MV-4-11 (cell line): Measurements from ENCODE around the gene ZNF761.
"Not testable (repeated sequence)": the region's sequence is repeated elsewhere in the genome, so short reads cannot be mapped to it uniquely, and the experiment has no call there.

ENCODE experiments used
- DNase-seq: peaks from one replicate; lab custom pipeline; 2025; lab: John Stamatoyannopoulos, UW

ZNF761 gene

GRCh38 chr19:53460131-53460721 lies 28.4 kb downstream of the ZNF761 start:
- not testable (repeated sequence) for DNase-seq

DNA sequence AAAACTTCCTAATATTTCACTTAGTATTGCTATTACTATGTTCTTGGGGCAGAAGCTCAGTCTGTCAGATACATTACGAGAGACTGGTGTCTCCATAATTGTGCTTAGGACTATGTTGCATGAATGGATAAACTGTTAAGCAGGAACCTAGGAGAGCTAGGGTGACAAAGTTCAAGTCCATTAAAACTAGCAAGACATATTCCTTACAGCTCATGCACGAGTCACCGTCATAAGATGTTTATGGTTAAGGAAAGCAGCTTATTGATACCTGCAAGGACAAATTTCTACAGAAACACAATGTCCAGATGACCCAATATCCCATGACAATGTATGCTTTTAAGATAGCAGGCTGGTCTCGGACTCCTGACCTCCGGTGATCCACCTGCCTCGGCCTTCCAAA lies 30.1 kb downstream of the ZNF761 start:
- DNase-seq: no peak

DNA sequence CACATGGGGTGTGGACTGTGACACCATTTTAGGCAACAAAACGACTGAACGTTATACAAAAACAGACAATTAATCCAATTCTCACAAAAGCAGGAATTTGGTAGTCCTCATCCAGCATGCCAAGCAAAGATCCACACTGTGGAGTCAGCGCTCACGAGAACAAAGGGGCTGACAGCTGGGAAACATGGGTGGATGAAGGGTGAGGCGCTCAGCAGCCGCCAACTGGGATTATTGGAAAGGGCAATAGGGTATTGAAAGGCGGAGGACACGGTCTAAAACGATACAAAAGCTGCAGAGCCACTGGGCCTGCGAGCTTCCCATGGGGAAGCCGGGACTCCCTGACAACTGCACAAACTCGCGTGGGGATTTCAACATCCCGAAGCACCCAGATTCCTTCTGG lies 31.1 kb downstream of the ZNF761 start:
- no peak for DNase-seq

DNA sequence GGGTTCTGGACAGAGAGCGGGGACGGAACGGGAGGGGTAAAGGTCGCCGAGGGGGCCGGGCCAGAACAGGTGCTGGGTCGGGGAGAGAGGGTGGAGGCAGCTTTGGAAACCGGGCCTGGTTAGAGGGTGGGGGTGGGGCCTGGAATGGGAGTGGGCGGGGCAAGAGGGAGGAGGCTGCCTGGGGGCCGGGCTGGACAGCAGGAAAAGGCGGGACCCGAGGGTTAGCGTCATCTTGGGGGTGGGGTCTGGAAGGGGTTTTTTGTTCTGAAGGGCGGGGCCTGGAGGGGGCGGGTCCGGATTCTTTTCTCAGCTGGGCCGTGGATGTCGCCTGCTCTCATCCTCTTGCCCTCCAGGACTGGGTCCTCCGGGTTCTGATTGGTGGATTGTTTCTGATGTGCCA lies 31.5 kb downstream of the ZNF761 start:
- DNase-seq: no peak

GRCh38 chr19:53466726-53467484 lies 35.1 kb downstream of the ZNF761 start:
- DNase-seq: no peak

GRCh38 chr19:53467485-53468262 lies 35.9 kb downstream of the ZNF761 start, which contains the start of gene ZNF813:
TSS of gene ZNF813 (plus strand) at chr19:53467733. CDS start at chr19:53483823, 16,090 bp downstream.
- DNase-seq: no peak

DNA sequence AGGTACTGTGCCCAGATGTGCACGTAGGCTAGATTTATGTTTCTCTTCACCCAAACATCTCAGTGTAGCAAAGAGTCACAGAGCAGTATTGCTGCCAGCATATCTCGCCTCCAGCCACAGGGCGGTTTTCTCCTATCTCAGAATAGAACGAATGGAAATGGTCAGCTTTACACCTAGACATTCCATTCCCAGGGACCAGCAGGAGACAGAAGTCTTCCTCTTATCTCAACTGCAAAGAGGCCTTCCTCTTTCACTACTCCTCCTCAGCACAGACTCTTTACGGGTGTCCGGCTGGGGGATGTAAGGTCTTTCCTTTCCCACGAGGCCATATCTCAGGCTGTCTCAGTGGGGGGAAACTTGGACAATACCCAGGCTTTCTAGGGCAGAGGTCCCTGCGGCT lies 36.8 kb downstream of the ZNF761 start:
- DNase-seq: not testable (repeated sequence)

DNA sequence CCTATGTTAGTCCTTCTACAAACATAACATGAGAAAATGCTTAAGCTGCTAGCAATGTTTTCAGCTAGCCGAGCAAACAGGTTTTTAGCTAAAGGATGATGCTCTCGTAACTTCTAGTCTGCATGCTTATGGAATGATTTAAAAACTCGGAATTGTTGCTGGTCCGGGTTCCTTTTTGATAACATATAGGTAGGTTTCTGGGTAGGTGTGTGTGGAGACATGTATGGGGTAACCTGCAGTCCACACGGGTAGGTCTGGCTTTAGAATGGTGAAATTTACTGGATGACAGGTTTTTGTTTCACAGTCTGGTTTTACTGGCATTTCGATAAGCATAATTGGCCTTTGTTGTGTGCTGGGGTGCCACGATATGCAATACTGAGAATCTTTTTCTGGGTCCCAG lies 40.1 kb downstream of the ZNF761 start:
- DNase-seq: no peak

- not testable (repeated sequence) for DNase-seq
Measured at GRCh38 chr19:53474832-53475231, 43.0 kb downstream of the ZNF761 start.

DNA sequence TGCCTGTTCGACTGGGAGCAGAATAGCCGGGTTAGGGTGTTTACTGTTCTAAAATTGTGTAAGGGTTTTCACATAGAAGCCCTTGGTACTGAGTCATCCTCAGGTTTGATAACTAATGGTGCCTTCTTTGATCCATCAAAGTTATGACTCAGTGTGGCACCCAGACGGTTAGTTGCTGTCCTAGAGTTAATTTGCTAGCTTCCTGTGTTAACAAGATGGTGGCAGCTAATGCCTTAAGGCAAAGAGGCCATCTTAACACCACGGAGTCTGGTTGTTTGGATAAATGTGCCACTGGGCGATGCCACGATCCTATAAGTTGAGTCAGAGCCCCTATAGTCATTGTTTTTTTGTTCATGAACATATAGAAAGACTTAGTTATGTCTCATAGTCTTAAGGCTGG lies 43.7 kb downstream of the ZNF761 start:
- not testable (repeated sequence) for DNase-seq

DNA sequence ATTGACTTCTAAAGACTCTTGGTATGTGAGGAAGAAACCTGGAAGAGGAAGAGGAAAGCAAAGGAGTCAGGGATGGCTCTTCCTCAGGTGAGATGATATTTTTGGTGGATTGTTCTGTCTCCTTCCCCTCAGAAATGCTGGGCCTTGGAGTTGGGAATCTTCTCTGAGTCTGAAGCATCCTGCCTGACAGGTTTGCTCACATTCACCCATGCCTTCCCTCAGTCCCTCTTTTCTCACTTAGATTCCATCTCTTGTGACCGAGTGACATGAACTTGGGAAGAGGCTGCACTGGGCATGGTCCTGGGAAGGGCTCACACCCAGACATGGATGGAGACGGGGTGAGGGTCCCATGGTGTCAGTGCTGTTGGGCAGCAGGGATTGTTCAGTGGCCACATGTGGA lies 52.0 kb downstream of the ZNF761 start:
- not testable (repeated sequence) for DNase-seq

DNA sequence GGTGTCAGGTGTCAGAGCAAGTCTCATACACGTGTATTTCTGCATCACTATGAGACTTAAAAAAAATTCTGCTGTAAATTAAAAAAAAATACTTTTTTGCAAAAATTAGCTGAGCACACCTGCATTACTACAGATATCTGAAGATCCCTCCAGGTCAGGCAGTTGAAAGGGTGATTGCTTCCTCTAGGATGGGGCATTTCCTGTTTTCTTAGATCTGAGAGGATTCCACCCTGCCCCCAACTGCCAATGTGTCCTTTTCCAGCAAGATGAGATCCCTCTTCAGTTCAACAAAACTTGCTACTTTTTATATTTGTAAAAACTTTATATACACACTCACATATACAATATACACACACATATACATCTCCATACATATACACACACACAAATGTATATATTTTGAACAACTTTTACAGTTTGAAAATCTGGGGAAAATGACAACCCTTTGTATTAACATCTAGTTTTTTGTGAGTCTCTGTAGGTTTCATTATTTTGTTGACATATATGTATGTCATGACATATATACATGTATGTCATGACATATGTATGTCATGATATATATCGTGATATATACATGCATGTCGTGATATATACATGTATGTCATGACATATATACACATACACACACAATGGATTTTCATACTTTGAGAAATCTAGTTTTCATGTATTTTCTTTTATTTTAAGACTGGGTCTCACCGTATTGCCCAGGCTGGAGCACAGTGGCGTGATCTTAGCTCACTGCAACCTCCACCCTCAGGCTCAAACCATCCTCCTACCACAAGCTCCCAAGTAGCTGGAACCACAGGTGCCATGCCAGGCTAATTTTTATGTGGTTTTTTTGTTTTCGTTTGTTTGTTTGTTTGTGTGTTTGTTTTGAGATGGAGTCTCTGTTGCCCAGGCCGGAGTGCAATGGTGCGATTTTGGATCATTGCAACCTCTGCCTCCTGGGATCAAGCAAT lies 53.5 kb downstream of the ZNF761 start:
- DNase-seq: no peak

DNA sequence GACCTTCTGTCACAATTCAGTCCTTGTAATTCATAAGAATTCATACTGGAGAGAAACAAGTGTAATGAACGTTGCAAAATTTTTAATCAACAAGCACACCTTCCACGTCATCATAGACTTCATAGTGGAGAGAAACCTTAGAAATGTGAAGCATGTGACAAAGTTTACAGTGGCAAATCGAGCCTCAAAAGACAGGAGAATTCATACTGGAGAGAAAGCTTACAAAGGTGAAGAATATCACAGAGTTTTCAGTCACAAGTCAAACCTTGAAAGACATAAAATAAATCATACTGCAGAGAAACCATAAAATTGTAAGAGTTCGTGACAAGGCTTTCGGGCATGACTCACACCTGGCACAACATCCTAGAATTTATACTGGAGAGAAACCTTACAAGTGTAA lies 60.4 kb downstream of the ZNF761 start:
- no peak for DNase-seq

- DNase-seq: peak; percentile 21
Measured at GRCh38 chr19:53497311-53498023, 65.7 kb downstream of the ZNF761 start.

DNA sequence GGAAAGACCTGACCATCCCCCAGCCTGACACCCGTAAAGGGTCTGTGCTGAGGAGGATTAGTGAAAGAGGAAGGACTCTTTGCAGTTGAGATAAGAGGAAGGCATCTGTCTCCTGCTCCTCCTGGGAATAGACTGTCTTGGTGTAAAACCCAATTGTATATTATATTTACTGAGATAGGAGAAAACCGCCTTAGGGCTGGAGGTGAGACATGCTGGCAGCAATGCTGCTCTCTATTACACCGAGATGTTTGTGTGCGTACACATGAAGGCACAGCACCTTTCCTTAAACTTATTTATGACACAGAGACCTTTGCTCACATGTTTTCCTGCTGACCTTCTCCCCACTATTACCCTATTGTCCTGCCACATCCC lies 66.2 kb downstream of the ZNF761 start:
- not testable (repeated sequence) for DNase-seq

DNA sequence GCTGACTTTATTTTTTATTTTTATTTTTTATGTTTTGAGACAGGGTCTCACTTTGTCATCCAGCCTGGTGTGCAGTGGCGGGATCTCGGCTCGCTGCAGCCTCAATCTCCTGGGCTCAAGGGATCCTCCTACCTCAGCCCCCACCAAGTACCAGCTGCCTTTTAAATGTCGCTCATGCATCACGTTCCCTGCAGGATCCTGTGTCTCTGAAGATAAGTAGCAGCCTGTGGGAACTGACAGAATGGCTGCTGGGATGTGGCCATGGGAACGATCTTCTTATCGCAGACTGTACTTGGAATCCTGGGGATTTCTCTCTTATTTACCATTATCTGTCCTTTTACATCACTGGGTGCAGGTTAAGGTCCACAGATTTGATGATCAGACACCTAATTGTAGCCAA lies 71.4 kb downstream of the ZNF761 start:
- not testable (repeated sequence) for DNase-seq

DNA sequence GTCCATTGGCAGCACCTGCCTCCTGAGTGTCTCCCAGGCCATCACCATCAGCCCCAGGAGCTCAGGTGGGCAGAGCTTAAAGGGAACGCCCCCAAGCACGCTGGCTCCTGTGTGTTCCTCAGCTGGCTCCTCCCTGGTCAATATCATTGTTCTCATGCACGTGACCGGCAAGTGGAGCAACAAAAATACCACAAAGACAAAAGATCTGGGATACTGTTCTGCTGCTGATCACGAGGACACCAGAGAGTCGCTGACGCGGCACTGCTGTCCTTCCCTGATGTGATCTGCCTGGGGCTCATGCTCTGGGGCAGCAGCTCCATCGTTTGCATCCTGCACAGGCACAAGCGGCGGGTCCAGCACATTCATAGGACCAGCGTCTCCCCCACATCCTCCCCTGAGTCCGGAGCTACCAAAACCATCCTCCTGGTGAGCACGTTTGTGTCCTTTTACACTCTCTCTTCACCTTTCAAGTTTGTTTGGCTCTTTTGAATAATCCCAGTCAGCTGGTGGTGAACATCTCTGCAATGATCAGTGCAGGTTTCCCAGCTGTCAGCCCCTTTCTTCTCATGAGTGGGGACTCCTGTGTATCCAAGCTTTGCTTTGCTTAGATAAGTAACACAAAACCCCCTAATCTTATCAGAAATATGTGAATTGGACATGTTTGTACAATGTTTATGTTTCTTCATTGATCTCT lies 72.0 kb downstream of the ZNF761 start:
- not testable (repeated sequence) for DNase-seq

DNA sequence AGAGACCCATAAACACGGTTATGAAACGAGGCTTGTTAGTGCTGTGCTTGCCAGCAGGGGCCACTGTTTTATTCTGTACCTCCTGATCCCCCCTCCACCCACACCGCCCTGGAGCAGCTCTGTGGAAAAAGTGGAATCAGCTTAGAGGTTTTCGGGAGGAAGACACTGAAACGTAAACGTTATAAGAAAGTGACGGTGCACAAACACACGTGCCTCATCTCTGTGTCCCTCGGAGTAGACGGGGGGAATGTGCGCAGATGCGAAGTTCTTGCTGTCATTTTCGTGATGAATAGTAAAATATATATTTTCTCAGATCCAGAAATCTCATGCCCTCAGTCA lies 72.5 kb downstream of the ZNF761 start:
- DNase-seq: not testable (repeated sequence)

- DNase-seq: no peak
Measured at GRCh38 chr19:53504885-53505284, 73.1 kb downstream of the ZNF761 start.

- DNase-seq: no peak
Measured at GRCh38 chr19:53506728-53507127, 74.9 kb downstream of the ZNF761 start.
